GM12874 (cell line): Measurements from ENCODE around the gene GPX5.

Experiments used
- TF ChIP-seq, protein P1 (sequence below): IDR thresholded peaks from 2 replicates; pipeline ENCODE4 v1.5.1; 2011; ENCODE audit warnings: low read depth, mild to moderate bottlenecking, control low read depth, low read length, moderate library complexity; ENCODE audit not compliant: insufficient read depth

Gene GPX5

DNA sequence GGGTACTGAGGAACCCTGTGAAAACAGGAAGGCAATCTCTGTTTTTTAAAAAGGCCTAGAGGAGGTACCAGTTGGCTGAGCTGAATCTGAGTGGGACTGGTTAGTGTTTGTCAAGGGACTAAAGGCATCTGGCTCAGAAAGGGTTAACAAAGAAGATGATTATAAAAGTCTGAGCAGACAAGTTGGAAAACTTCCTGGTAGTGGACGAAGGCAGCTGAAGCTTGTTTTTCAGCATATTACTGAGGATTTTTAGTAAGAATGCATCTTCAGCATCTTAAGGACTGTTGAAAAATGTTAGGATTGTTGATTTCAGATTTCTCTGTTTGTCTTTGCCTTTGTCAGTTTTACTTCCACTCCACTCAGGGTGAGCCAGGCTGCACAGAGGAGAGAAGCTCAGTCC is 5.1 kb downstream of the GPX5 start:
- TF ChIP-seq, protein P1, sequence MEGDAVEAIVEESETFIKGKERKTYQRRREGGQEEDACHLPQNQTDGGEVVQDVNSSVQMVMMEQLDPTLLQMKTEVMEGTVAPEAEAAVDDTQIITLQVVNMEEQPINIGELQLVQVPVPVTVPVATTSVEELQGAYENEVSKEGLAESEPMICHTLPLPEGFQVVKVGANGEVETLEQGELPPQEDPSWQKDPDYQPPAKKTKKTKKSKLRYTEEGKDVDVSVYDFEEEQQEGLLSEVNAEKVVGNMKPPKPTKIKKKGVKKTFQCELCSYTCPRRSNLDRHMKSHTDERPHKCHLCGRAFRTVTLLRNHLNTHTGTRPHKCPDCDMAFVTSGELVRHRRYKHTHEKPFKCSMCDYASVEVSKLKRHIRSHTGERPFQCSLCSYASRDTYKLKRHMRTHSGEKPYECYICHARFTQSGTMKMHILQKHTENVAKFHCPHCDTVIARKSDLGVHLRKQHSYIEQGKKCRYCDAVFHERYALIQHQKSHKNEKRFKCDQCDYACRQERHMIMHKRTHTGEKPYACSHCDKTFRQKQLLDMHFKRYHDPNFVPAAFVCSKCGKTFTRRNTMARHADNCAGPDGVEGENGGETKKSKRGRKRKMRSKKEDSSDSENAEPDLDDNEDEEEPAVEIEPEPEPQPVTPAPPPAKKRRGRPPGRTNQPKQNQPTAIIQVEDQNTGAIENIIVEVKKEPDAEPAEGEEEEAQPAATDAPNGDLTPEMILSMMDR, result no peak

DNA sequence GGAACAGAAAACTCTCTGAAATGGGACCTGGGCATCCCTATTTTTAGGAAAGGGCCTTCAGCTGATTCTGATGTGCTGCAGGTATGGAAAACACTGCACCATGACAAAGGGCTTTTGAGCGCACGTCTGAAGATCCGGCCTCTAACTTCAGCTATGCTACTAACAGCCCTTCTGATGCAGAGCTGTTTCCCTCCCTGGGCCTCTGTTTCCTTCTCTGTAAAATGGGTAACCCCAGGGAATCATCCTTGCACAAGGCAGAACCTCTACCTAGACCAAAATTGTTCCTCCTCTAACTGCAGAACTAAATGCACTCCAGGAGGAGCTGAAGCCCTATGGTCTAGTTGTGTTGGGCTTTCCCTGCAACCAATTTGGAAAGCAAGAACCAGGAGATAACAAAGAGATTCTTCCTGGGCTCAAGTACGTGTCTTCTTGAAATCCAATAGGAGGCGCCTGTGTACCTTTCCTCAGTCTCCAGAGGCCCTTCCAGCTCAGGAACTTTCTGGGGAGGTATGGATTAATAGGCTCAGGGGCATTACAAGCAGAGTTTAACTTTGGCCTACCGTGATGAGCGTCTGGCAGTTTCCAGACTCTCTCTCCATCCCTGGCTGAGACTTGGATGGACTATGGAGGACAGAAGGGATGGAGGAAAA is 5.9 kb downstream of the GPX5 start:
- TF ChIP-seq, protein P1, result no peak

DNA sequence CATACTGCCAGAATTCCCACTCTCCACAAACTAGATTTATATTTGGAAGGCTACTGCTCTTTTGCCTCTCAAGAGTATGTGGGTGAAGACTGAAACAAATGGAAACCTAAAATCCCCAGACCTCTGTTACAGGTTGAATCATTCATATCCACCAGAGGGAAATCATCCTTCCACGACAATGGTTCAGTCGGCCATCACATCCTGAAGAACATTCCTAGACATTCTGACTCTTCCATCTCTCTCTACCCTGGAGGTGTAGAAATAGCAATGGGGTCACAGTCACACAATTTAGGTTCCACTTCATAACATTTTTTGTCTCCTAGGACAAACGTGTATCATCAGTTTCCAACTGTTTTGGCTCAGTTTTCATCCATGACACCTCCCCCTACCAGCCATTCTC is 8.6 kb downstream of the GPX5 start:
- TF ChIP-seq, protein P1, result no peak

DNA sequence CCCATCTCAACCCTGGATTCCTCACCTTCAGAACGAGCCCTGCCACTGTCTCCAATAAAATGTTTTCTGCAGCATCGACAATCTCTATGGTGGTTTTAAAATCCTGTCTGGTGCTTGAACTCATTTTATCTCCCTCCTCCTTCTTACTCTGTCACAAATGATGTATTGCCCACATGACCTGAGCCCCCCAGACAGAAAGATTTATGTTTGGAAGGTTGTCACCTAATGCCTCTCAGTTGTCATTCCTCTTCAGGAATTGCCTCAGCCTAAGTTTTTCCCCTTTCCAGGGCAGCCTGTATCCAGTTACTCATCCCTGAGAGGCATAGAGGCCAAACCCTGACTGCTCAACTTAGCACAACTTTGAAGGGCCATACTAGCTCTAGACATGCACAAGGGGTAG is 9.2 kb downstream of the GPX5 start:
- TF ChIP-seq, protein P1, result no peak

DNA sequence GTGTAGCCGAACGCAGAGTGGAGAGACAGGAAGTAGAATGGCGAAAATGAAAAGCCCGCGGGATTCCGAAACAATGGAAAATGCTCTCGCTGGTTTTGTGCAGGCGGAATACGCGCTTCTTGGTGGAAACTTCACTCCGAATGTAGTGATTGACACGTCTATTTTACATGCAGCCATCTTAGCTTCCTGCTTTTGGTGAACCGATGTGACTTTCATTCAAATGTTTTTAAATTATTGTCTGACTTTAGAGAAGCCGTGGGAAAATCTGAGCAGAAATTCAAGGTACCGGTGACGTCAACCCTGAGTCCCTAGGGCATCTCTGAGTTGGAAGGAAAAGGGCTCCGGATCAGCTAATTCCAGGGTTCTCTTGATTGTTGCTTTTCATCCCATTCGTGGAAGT is 11.4 kb downstream of the GPX5 start:
- TF ChIP-seq, protein P1, result no peak

DNA sequence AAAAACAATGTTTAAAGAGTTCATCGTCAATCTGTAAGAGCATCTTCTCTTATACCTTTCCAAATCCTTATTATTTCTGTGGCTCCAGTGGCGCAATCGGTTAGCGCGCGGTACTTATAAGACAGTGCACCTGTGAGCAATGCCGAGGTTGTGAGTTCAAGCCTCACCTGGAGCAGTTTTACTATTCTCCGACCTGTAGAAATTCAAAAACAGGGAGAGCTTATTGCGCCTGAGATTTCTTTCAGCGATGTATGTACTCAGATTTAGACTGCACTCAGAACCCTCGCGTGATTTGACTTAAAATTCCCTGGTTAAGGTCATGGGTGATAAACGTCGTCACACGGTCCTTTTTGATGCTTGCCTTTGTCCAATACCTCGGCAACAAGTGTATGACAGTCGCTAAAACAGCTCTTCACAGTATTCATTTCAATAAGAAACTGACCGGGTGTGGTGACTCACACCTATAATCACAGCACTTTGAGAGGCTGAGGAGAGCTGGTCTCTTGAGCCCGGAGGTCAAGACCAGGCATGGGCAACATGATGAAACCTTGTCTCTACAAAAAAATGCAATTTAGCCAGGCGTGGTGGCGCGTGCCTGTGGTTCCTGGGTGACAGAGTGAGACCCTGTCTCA is 11.9 kb downstream of the GPX5 start:
- TF ChIP-seq, protein P1, result no peak

DNA sequence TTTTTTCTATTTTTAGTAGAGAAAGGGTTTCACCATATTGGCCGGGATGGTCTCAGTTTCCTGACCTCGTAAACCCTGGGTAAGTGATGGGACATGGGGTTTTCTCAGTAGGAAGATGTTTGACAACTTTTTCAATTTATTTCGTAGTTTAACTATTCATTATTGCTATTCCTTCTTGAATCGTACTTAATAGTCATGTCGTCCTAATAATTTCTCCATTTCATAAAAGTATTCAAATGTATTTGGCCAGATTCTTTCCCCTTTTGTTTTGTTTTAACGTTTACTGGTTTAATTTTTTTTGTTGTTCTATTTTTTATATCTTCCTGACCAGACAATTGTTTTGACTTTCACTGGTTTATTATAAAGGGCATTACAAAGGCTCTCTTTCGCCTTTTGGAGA is 16.3 kb downstream of the GPX5 start:
- TF ChIP-seq, protein P1, result no peak
